ENCODE measurements around the gene BPIFB2.
"Not testable (repeated sequence)": the region's sequence is repeated elsewhere in the genome, so short reads cannot be mapped to it uniquely, and the experiment has no call there.

Gene BPIFB2

GRCh38 chr20:33007376-33008335, at the start of gene BPIFB2:
Gene BPIFB2, plus strand, starts transcription at chr20:33007704. Its CDS starts 871 bp downstream, at chr20:33008575.
- DNase-seq (ENCODE audit: low read depth): no peak

GRCh38 chr20:32958574-32958973, 48.9 kb upstream of the BPIFB2 start:
- no peak for DNase-seq (ENCODE audit: low read depth)

GRCh38 chr20:32959351-32960221, 47.9 kb upstream of the BPIFB2 start:
- no peak for DNase-seq (ENCODE audit: low read depth)

GRCh38 chr20:32960222-32960518, 47.3 kb upstream of the BPIFB2 start:
- DNase-seq (ENCODE audit: low read depth): no peak

- DNase-seq (ENCODE audit: low read depth): no peak
These were observed 46.4 kb upstream of the BPIFB2 start for GRCh38 chr20:32960849-32961731.

- DNase-seq (ENCODE audit: low read depth): no peak
These were observed 45.5 kb upstream of the BPIFB2 start for GRCh38 chr20:32962053-32962452.

GRCh38 chr20:32962646-32963045, 44.9 kb upstream of the BPIFB2 start:
- DNase-seq (ENCODE audit: low read depth): not testable (repeated sequence)

- no peak for DNase-seq (ENCODE audit: low read depth)
These were observed 44.3 kb upstream of the BPIFB2 start for GRCh38 chr20:32963176-32963575.

- no peak for DNase-seq (ENCODE audit: low read depth)
These were observed 42.9 kb upstream of the BPIFB2 start for GRCh38 chr20:32964575-32964974.

GRCh38 chr20:32965115-32965514, 42.4 kb upstream of the BPIFB2 start:
- no peak for DNase-seq (ENCODE audit: low read depth)

GRCh38 chr20:32965581-32966373, 41.7 kb upstream of the BPIFB2 start:
- no peak for DNase-seq (ENCODE audit: low read depth)

- no peak for DNase-seq (ENCODE audit: low read depth)
These were observed 41.1 kb upstream of the BPIFB2 start for GRCh38 chr20:32966382-32966781.

- no peak for DNase-seq (ENCODE audit: low read depth)
These were observed 40.4 kb upstream of the BPIFB2 start for GRCh38 chr20:32966881-32967781.

- no peak for DNase-seq (ENCODE audit: low read depth)
These were observed 39.5 kb upstream of the BPIFB2 start for GRCh38 chr20:32967961-32968457.

GRCh38 chr20:32968478-32969241, 38.8 kb upstream of the BPIFB2 start:
- no peak for DNase-seq (ENCODE audit: low read depth)

- DNase-seq (ENCODE audit: low read depth): no peak
These were observed 38.0 kb upstream of the BPIFB2 start for GRCh38 chr20:32969356-32970114.

GRCh38 chr20:32970115-32970972, 37.2 kb upstream of the BPIFB2 start:
- DNase-seq (ENCODE audit: low read depth): no peak

GRCh38 chr20:32970973-32971300, 36.6 kb upstream of the BPIFB2 start:
- no peak for DNase-seq (ENCODE audit: low read depth)

Measured in ELR (cell line).